Measurements from ENCODE around the gene RELA.
"Not testable (repeated sequence)": the region's sequence is repeated elsewhere in the genome, so short reads cannot be mapped to it uniquely, and the experiment has no call there.

RELA gene

GRCh38 chr11:65662799-65663638 is at the start of gene RELA:
TSS of gene RELA (minus strand) at chr11:65662916. CDS start at chr11:65662832, 84 bp downstream.
- TF ChIP-seq CTCF (IDR thresholded peaks at IDR 0.05; ENCODE audit: low read depth, low read length), result no peak
- peaks cover 34% of the 10 kb centered on the region for H3K36me3 ChIP-seq

GRCh38 chr11:65711785-65712632 is 49.3 kb upstream of the RELA start, which contains the start of gene KAT5:
TSS of gene KAT5 (plus strand) at chr11:65712252. CDS start at chr11:65712268, 16 bp downstream.
- H3K9me3 ChIP-seq (ENCODE audit: severe bottlenecking), result no peaks in the 10 kb centered on the region
- TF ChIP-seq CTCF (IDR thresholded peaks at IDR 0.05; ENCODE audit: low read depth, low read length), result peak; percentile 96
- peaks cover 45% of the 10 kb centered on the region for H3K36me3 ChIP-seq
- H3K27me3 ChIP-seq (ENCODE audit: insufficient read depth, low read depth, severe bottlenecking), result no peaks in the 10 kb centered on the region
- peak within 1 kb of the TSS; percentile 79 for H3K4me3 ChIP-seq (ENCODE audit: low read depth, low read length)
- DNase-seq, result peak; percentile 99
- peak within 1 kb of the TSS; percentile 98 for H3K27ac ChIP-seq

More at GRCh38 chr11:65662799-65663638, at the start of gene RELA:
- DNase-seq, result peak; percentile 89
- Histone ChIP-seq H3K27ac (peak within 1 kb of the TSS; percentile 84), H3K27me3 (ENCODE audit: insufficient read depth, low read depth, severe bottlenecking) (no peaks in the 10 kb centered on the region), H3K4me3 (ENCODE audit: low read depth, low read length) (peak within 1 kb of the TSS; percentile 91), H3K9me3 (ENCODE audit: severe bottlenecking) (no peaks in the 10 kb centered on the region)

GRCh38 chr11:65710421-65710820 is 47.7 kb upstream of the RELA start:
- Histone ChIP-seq H3K27ac (no peak overlapping the region; the same call in 1 of the 2 replicates), H3K4me3 (ENCODE audit: low read depth, low read length) (no peak overlapping the region)
- TF ChIP-seq CTCF (IDR thresholded peaks at IDR 0.05; ENCODE audit: low read depth, low read length), result no peak

GRCh38 chr11:65709661-65710060 is 46.9 kb upstream of the RELA start:
- no peak overlapping the region for H3K27ac ChIP-seq
- no peaks in the 10 kb centered on the region for H3K27me3 ChIP-seq (ENCODE audit: insufficient read depth, low read depth, severe bottlenecking)
- TF ChIP-seq CTCF (IDR thresholded peaks at IDR 0.05; ENCODE audit: low read depth, low read length), result no peak
- no peaks in the 10 kb centered on the region for H3K9me3 ChIP-seq (ENCODE audit: severe bottlenecking)
- H3K4me3 ChIP-seq (ENCODE audit: low read depth, low read length), result no peak overlapping the region
- no peak for DNase-seq
- H3K36me3 ChIP-seq, result peaks cover 22% of the 10 kb centered on the region

More at GRCh38 chr11:65710421-65710820, 47.7 kb upstream of the RELA start:
- H3K36me3 ChIP-seq, result peaks cover 29% of the 10 kb centered on the region
- no peaks in the 10 kb centered on the region for H3K27me3 ChIP-seq (ENCODE audit: insufficient read depth, low read depth, severe bottlenecking)
- DNase-seq, result no peak
- H3K9me3 ChIP-seq (ENCODE audit: severe bottlenecking), result no peaks in the 10 kb centered on the region

- no peak overlapping the region for H3K27ac ChIP-seq
- no peak for TF ChIP-seq CTCF (IDR thresholded peaks at IDR 0.05; ENCODE audit: low read depth, low read length)
- H3K27me3 ChIP-seq (ENCODE audit: insufficient read depth, low read depth, severe bottlenecking), result no peaks in the 10 kb centered on the region
- no peak for DNase-seq
- no peak overlapping the region for H3K4me3 ChIP-seq (ENCODE audit: low read depth, low read length)
- peaks cover 10% of the 10 kb centered on the region for H3K36me3 ChIP-seq
- H3K9me3 ChIP-seq (ENCODE audit: severe bottlenecking), result no peaks in the 10 kb centered on the region
Observed at GRCh38 chr11:65708451-65708850, 45.7 kb upstream of the RELA start.

- not testable (repeated sequence) for H3K27me3 ChIP-seq (ENCODE audit: insufficient read depth, low read depth, severe bottlenecking); H3K27ac ChIP-seq; DNase-seq; H3K36me3 ChIP-seq; H3K9me3 ChIP-seq (ENCODE audit: severe bottlenecking); H3K4me3 ChIP-seq (ENCODE audit: low read depth, low read length)
Observed at GRCh38 chr11:65707002-65707401, 44.3 kb upstream of the RELA start.
